HG02970 (cell line): ENCODE results near the gene NPHP3.
"Not testable (repeated sequence)": the region's sequence is repeated elsewhere in the genome, so short reads cannot be mapped to it uniquely, and the experiment has no call there.

Source experiments
- ATAC-seq: cut with Tn5 transposase; IDR thresholded peaks from one replicate; pipeline ENCODE4 v1.9.1; 2021; ENCODE audit warnings: mild to moderate bottlenecking, moderate library complexity, moderate number of reproducible peaks; ENCODE audit not compliant: unreplicated experiment, low FRiP score

The NPHP3 gene

GRCh38 chr3:132722165-132723023 lies at the start of gene NPHP3:
Gene NPHP3 (minus strand): TSS chr3:132722409. CDS start chr3:132722355, 54 bp downstream.
- ATAC-seq: peak; percentile 81

- ATAC-seq: no peak
Observed at GRCh38 chr3:132758740-132759139, 36.5 kb upstream of the NPHP3 start.

GRCh38 chr3:132756108-132756650 lies 34.0 kb upstream of the NPHP3 start:
- ATAC-seq: no peak

DNA sequence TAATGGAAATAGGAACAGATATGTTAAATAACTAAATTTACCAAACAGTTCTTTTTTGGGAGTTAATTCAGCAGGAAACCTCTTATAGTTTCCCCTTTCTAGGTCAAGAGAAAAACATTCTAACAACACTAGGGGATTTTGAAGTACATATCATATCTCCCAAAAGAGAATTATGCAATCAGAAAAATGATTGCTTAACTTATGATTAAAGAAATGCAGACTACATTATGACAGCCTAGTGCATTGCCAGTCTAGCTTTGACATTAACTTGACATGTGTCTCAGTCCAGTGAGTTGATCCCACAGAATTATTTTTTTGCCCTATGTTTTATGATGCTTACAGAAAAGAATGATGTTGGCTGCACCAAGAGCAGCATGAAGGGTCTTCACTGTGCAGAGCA lies 31.7 kb upstream of the NPHP3 start:
- no peak for ATAC-seq

GRCh38 chr3:132749786-132750185 lies 27.6 kb upstream of the NPHP3 start:
- no peak for ATAC-seq

GRCh38 chr3:132746720-132747119 lies 24.5 kb upstream of the NPHP3 start:
- not testable (repeated sequence) for ATAC-seq

GRCh38 chr3:132738314-132738713 lies 16.1 kb upstream of the NPHP3 start:
- ATAC-seq: no peak

DNA sequence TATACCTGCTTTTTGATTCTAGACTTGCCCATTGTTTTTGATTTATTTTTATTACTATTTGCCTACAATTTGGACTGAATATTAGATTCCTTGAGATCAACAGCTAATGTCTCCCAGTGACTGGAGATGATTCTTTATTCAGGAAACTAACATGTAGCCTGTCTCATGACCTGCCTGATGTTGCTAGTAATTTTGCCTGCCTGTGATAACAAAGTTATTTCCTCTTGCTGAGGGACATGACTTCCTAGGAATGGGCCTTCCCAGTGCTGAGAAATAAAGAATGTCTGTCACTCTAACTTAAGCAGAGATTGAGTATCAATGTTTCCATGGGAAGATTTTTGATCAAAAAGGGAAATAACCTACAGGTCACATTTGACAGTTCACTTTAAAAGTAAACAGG lies 13.4 kb upstream of the NPHP3 start:
- no peak for ATAC-seq

- no peak for ATAC-seq
Observed at GRCh38 chr3:132730891-132731580, 8.8 kb upstream of the NPHP3 start.

DNA sequence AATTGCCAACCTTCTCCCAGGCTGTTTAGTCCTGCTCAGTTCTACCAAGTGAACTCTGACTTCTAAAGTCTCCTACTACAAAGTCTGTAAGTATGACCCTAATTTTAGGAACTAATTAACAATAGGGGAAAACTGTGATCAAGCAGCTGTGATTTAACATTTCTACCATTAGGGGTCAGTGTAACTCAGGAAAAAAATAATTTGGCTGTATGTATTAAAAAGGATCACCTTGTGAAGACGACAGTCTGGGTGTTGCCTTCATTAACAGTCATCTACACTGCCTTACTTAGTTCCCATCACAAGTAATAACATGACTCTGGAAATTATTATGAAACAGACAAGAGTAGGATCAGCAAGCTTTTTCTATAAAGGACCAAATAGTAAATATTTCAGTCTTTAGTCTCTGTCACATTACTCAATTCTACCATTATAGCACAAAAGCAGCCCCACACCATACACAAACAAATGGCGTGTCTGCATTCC lies 4.2 kb upstream of the NPHP3 start:
- no peak for ATAC-seq

GRCh38 chr3:132723024-132723950 lies 1.1 kb upstream of the NPHP3 start:
- ATAC-seq: no peak

DNA sequence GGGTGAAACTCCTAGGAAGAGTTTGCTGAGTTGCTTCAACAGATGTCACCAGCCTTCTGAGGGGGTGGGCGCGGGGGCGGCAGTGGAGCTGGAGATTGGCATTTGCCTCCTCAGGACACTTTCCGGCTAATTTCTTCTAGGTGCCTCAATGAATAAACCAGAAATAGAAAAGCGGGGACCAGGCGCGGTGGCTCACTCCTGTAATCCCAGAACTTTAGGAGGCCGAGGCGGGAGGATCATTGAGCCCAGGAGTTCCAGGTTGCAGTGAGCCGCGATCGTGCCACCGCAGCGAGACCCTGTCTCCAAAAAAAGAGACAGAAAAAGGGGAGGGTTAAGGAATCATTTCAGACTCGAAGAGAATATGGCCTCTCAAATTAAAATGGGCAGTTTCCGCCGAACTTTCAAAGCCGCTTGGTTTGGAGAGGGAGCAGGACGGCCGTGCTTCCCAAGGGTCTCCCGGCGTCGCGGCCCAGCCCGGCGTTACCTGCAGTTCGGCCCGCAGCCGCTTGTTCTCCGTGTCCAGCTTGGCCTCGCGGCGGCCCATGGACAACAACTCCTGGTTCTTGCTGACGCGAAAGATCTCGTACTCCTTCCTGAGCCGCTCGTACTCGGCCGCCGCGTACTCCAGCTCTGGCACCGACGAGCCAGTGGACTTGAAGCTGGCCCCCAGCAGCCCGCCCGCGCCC lies 587 bp downstream of the NPHP3 start:
- ATAC-seq: no peak

DNA sequence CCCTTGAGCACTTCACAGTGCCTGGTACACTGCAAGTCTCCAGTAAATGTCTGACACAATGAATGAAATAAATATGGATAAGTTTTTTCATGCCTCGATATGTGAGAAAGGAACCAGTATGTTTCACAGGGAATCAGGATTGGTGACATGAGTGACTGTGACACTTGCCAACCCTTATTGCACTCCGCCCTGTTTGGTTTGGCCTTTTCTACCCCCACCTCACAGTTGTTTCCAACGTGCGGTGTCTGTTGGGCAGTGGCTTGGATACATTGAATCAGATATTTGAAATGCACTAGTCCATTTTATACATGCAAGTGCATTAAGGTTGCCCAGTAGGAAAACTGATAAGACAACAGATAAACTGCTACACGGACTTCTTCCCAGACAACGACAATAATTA lies 2.0 kb downstream of the NPHP3 start:
- no peak for ATAC-seq

DNA sequence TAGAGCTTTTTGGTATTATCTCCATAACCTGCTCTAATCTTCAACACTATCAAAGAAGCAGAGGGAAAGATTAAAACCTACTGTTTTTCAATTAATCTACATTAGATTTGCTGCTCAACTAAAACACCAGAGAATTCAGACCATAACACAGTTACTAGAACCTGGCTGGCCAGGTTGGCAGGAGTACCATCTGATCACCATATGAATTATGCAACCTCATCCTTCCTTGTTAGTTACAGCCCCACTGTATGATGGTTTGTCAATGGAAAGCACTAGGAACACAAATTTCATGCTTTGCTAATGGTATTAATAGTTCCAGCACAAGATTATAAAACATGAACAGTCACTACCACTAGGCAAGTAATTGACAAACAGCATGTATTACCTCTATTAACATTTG lies 5.8 kb downstream of the NPHP3 start:
- ATAC-seq: no peak

GRCh38 chr3:132713977-132714727 lies 8.1 kb downstream of the NPHP3 start:
- no peak for ATAC-seq

DNA sequence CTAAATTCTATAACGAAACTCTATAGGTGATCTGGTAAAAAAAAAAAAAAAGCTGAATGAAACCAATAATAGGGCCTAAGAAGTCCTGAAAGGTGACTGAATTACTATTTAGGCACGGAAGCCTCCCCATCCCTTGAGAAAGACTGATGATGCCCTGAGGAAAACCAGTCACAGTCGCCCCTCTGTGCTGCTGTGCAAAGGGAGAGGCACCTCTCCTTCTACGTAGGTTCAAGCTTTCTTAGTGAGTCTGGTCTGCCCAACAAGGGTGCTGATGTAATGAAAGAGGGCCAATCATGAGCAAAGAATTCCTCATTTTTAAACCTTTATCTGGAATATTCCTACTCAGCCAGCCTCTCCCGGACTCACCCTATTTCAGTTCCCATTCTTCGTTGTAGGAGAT lies 11.9 kb downstream of the NPHP3 start:
- ATAC-seq: no peak

GRCh38 chr3:132709761-132710160 lies 12.4 kb downstream of the NPHP3 start:
- ATAC-seq: no peak

GRCh38 chr3:132703733-132704132 lies 18.5 kb downstream of the NPHP3 start:
- ATAC-seq: no peak

GRCh38 chr3:132695422-132695821 lies 26.8 kb downstream of the NPHP3 start:
- no peak for ATAC-seq
